H9 (cell line): ENCODE measurements around the gene RAI2. TPM values are rescaled to one million over a fixed set of nuclear protein-coding genes. Genes with fewer than 3 reads are reported as not detected.

Experiments
- DNase-seq: peaks from one replicate; pipeline ENCODE4 v3.0.0-alpha.2; 2017
- H2AFZ ChIP-seq: one replicate; pipeline ENCODE4 v1.6.1; 2013; ENCODE audit warnings: mild to moderate bottlenecking, low read length, control low read depth, moderate library complexity
- H2AK5ac ChIP-seq: 2 replicates; pipeline ENCODE4 v1.6.1; 2013; ENCODE audit warnings: low read length, control low read depth, mixed read lengths; ENCODE audit not compliant: insufficient read length
- H2BK120ac ChIP-seq: one replicate; pipeline ENCODE4 v1.6.1; 2013; ENCODE audit warnings: low read depth, mild to moderate bottlenecking, low read length, control low read depth, inconsistent platforms; ENCODE audit not compliant: poor library complexity, severe bottlenecking
- H2BK12ac ChIP-seq: 2 replicates; pipeline ENCODE4 v1.6.1; 2013; ENCODE audit warnings: low read length, control low read depth, mixed read lengths, low read depth; ENCODE audit not compliant: insufficient read length
- H2BK15ac ChIP-seq: 2 replicates; pipeline ENCODE4 v1.6.1; 2013; ENCODE audit warnings: low read depth, low read length, control low read depth
- H2BK20ac ChIP-seq: one replicate; pipeline ENCODE4 v1.6.1; 2013; ENCODE audit warnings: low read depth, mild to moderate bottlenecking, low read length, control low read depth, inconsistent platforms; ENCODE audit not compliant: poor library complexity, severe bottlenecking
- H2BK5ac ChIP-seq: 2 replicates; pipeline ENCODE4 v1.6.1; 2013; ENCODE audit warnings: low read length, control low read depth, mixed read lengths; ENCODE audit not compliant: insufficient read length
- H3K14ac ChIP-seq: 2 replicates; pipeline ENCODE4 v1.6.1; 2013; ENCODE audit warnings: low read length, control low read depth; ENCODE audit not compliant: insufficient read depth
- H3K18ac ChIP-seq: 2 replicates; pipeline ENCODE4 v1.6.1; 2013; ENCODE audit warnings: low read depth, mild to moderate bottlenecking, mixed read lengths, low read length, control low read depth; ENCODE audit not compliant: insufficient read length
- H3K23ac ChIP-seq: 2 replicates; pipeline ENCODE4 v1.6.1; 2013; ENCODE audit warnings: low read length, control low read depth, mixed read lengths, low read depth; ENCODE audit not compliant: insufficient read length
- H3K23me2 ChIP-seq: 2 replicates; pipeline ENCODE4 v1.6.1; 2013; ENCODE audit warnings: low read depth, mild to moderate bottlenecking, mixed read lengths, low read length, control low read depth; ENCODE audit not compliant: insufficient read length, poor library complexity, severe bottlenecking
- H3K27ac ChIP-seq: 2 replicates; pipeline ENCODE4 v1.5.1; 2013; ENCODE audit warnings: low read length, control low read depth, mixed read lengths, low read depth; ENCODE audit not compliant: insufficient read length
- H3K27me3 ChIP-seq: 2 replicates; pipeline ENCODE4 v1.6.1; 2013; ENCODE audit warnings: low read length, control low read depth, inconsistent platforms; ENCODE audit not compliant: insufficient read depth
- H3K4ac ChIP-seq: 2 replicates; pipeline ENCODE4 v1.6.1; 2013; ENCODE audit warnings: low read depth, mild to moderate bottlenecking, control low read depth, inconsistent platforms, low read length, moderate library complexity
- H3K4me1 ChIP-seq: 2 replicates; pipeline ENCODE4 v1.6.1; 2013; ENCODE audit warnings: low read length, control low read depth, inconsistent platforms; ENCODE audit not compliant: insufficient read depth
- H3K4me2 ChIP-seq: 2 replicates; pipeline ENCODE4 v1.6.1; 2013; ENCODE audit warnings: low read length, control low read depth, mixed read lengths; ENCODE audit not compliant: insufficient read length, insufficient read depth
- H3K56ac ChIP-seq: 2 replicates; pipeline ENCODE4 v1.6.1; 2013; ENCODE audit warnings: low read depth, mild to moderate bottlenecking, mixed read lengths, low read length, control low read depth; ENCODE audit not compliant: insufficient read length
- H3K79me1 ChIP-seq: 2 replicates; pipeline ENCODE4 v1.6.1; 2013; ENCODE audit warnings: low read depth, mild to moderate bottlenecking, moderate library complexity, low read length, control low read depth, inconsistent platforms; ENCODE audit not compliant: insufficient read depth, poor library complexity, severe bottlenecking
- H3K79me2 ChIP-seq: 2 replicates; pipeline ENCODE4 v1.6.1; 2013; ENCODE audit warnings: low read length, control low read depth, inconsistent platforms; ENCODE audit not compliant: insufficient read depth
- H3K9ac ChIP-seq: 2 replicates; pipeline ENCODE4 v1.6.1; 2013; ENCODE audit warnings: low read length, control low read depth, mixed read lengths; ENCODE audit not compliant: insufficient read length; ENCODE audit errors: extremely low read depth
- H3K9me3 ChIP-seq: one replicate; pipeline ENCODE4 v1.6.1; 2013; ENCODE audit warnings: low read depth, low read length, inconsistent platforms; ENCODE audit not compliant: control insufficient read depth
- H3T11ph ChIP-seq: one replicate; pipeline ENCODE4 v1.6.1; 2013; ENCODE audit warnings: mild to moderate bottlenecking, low read length, control low read depth, inconsistent platforms
- H4K20me1 ChIP-seq: one replicate; pipeline ENCODE4 v1.6.1; 2013; ENCODE audit not compliant: control insufficient read depth, insufficient read length, insufficient read depth
- H4K5ac ChIP-seq: 2 replicates; pipeline ENCODE4 v1.6.1; 2013; ENCODE audit warnings: low read depth, mild to moderate bottlenecking, mixed read lengths, low read length, control low read depth; ENCODE audit not compliant: insufficient read length
- H4K8ac ChIP-seq: replicated peaks from 2 replicates; pipeline ENCODE4 v1.6.1; 2013; ENCODE audit warnings: low read length, control low read depth, mixed read lengths, low read depth; ENCODE audit not compliant: insufficient read length
- H4K91ac ChIP-seq: 2 replicates; pipeline ENCODE4 v1.6.1; 2013; ENCODE audit warnings: low read depth, mild to moderate bottlenecking, moderate library complexity, mixed read lengths, low read length, control low read depth; ENCODE audit not compliant: insufficient read length
- H3K27ac Mint-ChIP-seq, 3 experiments: 2 replicates in 2 of 3; 3 replicates in 1 of 3; pipeline ENCODE4 v1.8.0; 2020 to 2021; ENCODE audit warnings: mixed read lengths in 3 of 3, mild to moderate bottlenecking in 1 of 3, moderate library complexity in 1 of 3
- H3K27me3 Mint-ChIP-seq: 2 replicates; pipeline ENCODE4 v1.8.0; 2021; ENCODE audit warnings: low read depth, mild to moderate bottlenecking, moderate library complexity, mixed read lengths
- H3K36me3 Mint-ChIP-seq, 3 experiments: 2 replicates in 2 of 3; 3 replicates in 1 of 3; pipeline ENCODE4 v1.8.0; 2020 to 2021; ENCODE audit warnings: low read depth in 3 of 3, mixed read lengths in 3 of 3; ENCODE audit not compliant: insufficient read depth in 1 of 3
- H3K4me1 Mint-ChIP-seq, 2 experiments: 2 replicates each; pipeline ENCODE4 v1.8.0; 2020; ENCODE audit warnings: mixed read lengths in 2 of 2
- H3K4me3 Mint-ChIP-seq, 2 experiments: 2 replicates in 1 of 2; 3 replicates in 1 of 2; pipeline ENCODE4 v1.8.0; 2020 to 2021; ENCODE audit warnings: mild to moderate bottlenecking in 2 of 2, mixed read lengths in 2 of 2, moderate library complexity in 1 of 2
- H3K9me3 Mint-ChIP-seq, 2 experiments: 2 replicates in 1 of 2; 3 replicates in 1 of 2; pipeline ENCODE4 v1.8.0; 2020; ENCODE audit warnings: mild to moderate bottlenecking in 2 of 2, mixed read lengths in 2 of 2, moderate library complexity in 1 of 2
- WGBS: extraction: QIAGEN DNeasy Blood & Tissue Kit; methylation state at CpG from one replicate; pipeline ENCODE4 v1.1.7; 2013; ENCODE audit warnings: missing lambda C conversion rate, low lambda C conversion rate, mixed read lengths; ENCODE audit not compliant: insufficient read length; ENCODE audit errors: extremely low coverage; 5-methylcytosine and 5-hydroxymethylcytosine counted together
- long read RNA-seq: library from polyadenylated mRNA; unstranded; transcript quantifications from one replicate; pipeline ENCODE4 v2.0.0, GENCODE V29; 2020
- total RNA-seq: library from RNA; stranded (reverse); gene quantifications from 2 replicates; pipeline ENCODE4 v1.2.1, GENCODE V29; 2021
- TF ChIP-seq, protein P1 (sequence below): fragments of 200-600 bp; sonication (generic); conservative IDR thresholded peaks from 3 replicates; pipeline ENCODE4 v1.8.0; 2021; ENCODE audit warnings: antibody characterized with exemption, mild to moderate bottlenecking

The RAI2 gene
- total RNA-seq = 0.61 and 0.72 TPM in 2 replicates
- long read RNA-seq = 0 reads

DNA sequence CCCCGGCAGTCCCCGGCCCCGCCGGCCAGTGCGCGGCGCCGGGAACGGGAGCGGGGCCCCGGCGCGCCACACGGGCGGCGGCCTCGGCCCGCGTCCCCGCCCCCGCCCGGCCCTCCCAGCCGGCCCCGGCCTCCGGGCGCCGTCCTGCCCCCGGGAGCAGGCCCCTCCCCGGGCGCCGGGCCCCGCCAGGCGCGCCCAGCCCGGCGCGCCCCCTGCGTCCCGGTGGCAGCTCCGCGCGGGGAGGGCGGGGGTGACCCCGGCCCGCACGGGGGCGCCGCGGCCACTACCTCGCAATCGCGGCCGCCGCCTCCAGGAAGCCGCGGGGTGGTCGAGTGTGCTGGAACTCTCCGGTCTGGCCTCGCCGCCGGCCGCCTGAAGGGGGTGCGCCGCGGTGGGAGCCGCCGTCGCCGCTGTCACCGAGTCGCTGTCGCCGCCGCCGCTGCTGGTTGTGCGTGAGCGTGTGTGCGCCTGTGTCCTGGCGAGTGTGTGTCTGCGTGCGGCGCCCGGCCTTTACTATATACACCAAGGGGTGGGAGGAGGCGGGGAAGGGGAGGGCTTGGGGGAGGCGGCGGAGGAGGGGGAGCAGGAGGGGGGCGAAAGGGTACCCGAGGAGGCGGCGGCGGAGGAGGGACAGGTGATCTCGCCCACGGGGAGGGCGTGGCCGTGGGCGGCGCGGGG, at the start of gene RAI2:
RAI2 (minus strand) TSS at position 488 of the 678 bp plus-strand sequence. CDS start 59,288 bp downstream, outside the sequence.
- no peak within 1 kb of the TSS for H2BK12ac ChIP-seq
- H3K56ac ChIP-seq = no peak within 1 kb of the TSS
- peaks cover 52 to 65% of the 10 kb centered on the region in 2 experiments for H3K9me3 Mint-ChIP-seq
- H4K20me1 ChIP-seq = no peaks in the 10 kb centered on the region
- H3K9me3 ChIP-seq = no peaks in the 10 kb centered on the region
- H2AK5ac ChIP-seq = no peak within 1 kb of the TSS
- no peak within 1 kb of the TSS for H2AFZ ChIP-seq
- H3K27ac ChIP-seq = no peak within 1 kb of the TSS
- H2BK20ac ChIP-seq = no peak within 1 kb of the TSS
- no peak within 1 kb of the TSS for H2BK120ac ChIP-seq
- no peak within 1 kb of the TSS for H4K5ac ChIP-seq
- no peaks in the 10 kb centered on the region for H3K79me1 ChIP-seq
- H3K4ac ChIP-seq = no peak within 1 kb of the TSS
- H3T11ph ChIP-seq = no peak within 1 kb of the TSS
- H2BK5ac ChIP-seq = no peak within 1 kb of the TSS
- no peaks in the 10 kb centered on the region for H3K79me2 ChIP-seq
- no peak within 1 kb of the TSS for H3K9ac ChIP-seq
- no CpG with 5 or more reads among the region's 98 CpGs for WGBS
- TF ChIP-seq, protein P1, sequence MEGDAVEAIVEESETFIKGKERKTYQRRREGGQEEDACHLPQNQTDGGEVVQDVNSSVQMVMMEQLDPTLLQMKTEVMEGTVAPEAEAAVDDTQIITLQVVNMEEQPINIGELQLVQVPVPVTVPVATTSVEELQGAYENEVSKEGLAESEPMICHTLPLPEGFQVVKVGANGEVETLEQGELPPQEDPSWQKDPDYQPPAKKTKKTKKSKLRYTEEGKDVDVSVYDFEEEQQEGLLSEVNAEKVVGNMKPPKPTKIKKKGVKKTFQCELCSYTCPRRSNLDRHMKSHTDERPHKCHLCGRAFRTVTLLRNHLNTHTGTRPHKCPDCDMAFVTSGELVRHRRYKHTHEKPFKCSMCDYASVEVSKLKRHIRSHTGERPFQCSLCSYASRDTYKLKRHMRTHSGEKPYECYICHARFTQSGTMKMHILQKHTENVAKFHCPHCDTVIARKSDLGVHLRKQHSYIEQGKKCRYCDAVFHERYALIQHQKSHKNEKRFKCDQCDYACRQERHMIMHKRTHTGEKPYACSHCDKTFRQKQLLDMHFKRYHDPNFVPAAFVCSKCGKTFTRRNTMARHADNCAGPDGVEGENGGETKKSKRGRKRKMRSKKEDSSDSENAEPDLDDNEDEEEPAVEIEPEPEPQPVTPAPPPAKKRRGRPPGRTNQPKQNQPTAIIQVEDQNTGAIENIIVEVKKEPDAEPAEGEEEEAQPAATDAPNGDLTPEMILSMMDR = peak; percentile 31; the same call in 1 of the 3 replicates
- H3K18ac ChIP-seq = no peak within 1 kb of the TSS
- H3K36me3 Mint-ChIP-seq = peaks cover 0 to 7% (median 0%) of the 10 kb centered on the region in 3 experiments; a peak in 2 of 7 replicates
- H4K91ac ChIP-seq = no peak within 1 kb of the TSS
- no peak within 1 kb of the TSS for H3K14ac ChIP-seq
- H3K27me3 Mint-ChIP-seq = peaks cover 92% of the 10 kb centered on the region
- H3K23ac ChIP-seq = no peak within 1 kb of the TSS
- H3K4me1 Mint-ChIP-seq = peaks cover 16 to 22% of the 10 kb centered on the region in 2 experiments
- H3K4me2 ChIP-seq = peak within 1 kb of the TSS; percentile 87
- no peak within 1 kb of the TSS for H4K8ac ChIP-seq
- peaks cover 2% of the 10 kb centered on the region; the same call in 1 of the 2 replicates for H3K4me1 ChIP-seq
- H3K4me3 Mint-ChIP-seq = peak within 1 kb of the TSS; percentile 59 to 89
- H3K23me2 ChIP-seq = peaks cover 6% of the 10 kb centered on the region
- no peak within 1 kb of the TSS for H2BK15ac ChIP-seq
- DNase-seq = peak; percentile 46
- H3K27ac Mint-ChIP-seq = no peak within 1 kb of the TSS
- peaks cover 29% of the 10 kb centered on the region; the same call in 1 of the 2 replicates for H3K27me3 ChIP-seq
